Hepatic stellate cell (primary cell): ENCODE measurements around the gene C16orf74.

ENCODE experiments used
- DNase-seq: peaks from one replicate; pipeline ENCODE4 v3.0.0; 2011; ENCODE audit warnings: low spot score

C16orf74 gene

GRCh38 chr16:85717393-85718152 is 33.3 kb downstream of the C16orf74 start:
- DNase-seq, result peak; percentile 76

GRCh38 chr16:85716680-85717038 is 34.2 kb downstream of the C16orf74 start:
- no peak for DNase-seq

- DNase-seq, result no peak
These were observed 34.7 kb downstream of the C16orf74 start for GRCh38 chr16:85716022-85716679.

- no peak for DNase-seq
These were observed 35.5 kb downstream of the C16orf74 start for GRCh38 chr16:85715169-85716021.

GRCh38 chr16:85712801-85713200 is 38.1 kb downstream of the C16orf74 start:
- DNase-seq, result no peak

- DNase-seq, result no peak
These were observed 38.8 kb downstream of the C16orf74 start for GRCh38 chr16:85711982-85712587.

GRCh38 chr16:85710732-85711131 is 40.2 kb downstream of the C16orf74 start:
- DNase-seq, result no peak

GRCh38 chr16:85709766-85710585 is 40.9 kb downstream of the C16orf74 start:
- no peak for DNase-seq

GRCh38 chr16:85708338-85708737 is 42.6 kb downstream of the C16orf74 start:
- DNase-seq, result no peak

- no peak for DNase-seq
These were observed 43.3 kb downstream of the C16orf74 start for GRCh38 chr16:85707528-85708095.

GRCh38 chr16:85706449-85707034 is 44.4 kb downstream of the C16orf74 start:
- DNase-seq, result no peak

- no peak for DNase-seq
These were observed 45.7 kb downstream of the C16orf74 start for GRCh38 chr16:85704900-85705846.

- no peak for DNase-seq
These were observed 46.9 kb downstream of the C16orf74 start for GRCh38 chr16:85704011-85704410.

- DNase-seq, result peak; percentile 45
These were observed 51.3 kb downstream of the C16orf74 start for GRCh38 chr16:85699628-85700027.

GRCh38 chr16:85698935-85699558 is 51.8 kb downstream of the C16orf74 start:
- no peak for DNase-seq

- DNase-seq, result no peak
These were observed 52.4 kb downstream of the C16orf74 start for GRCh38 chr16:85698459-85698891.

- no peak for DNase-seq
These were observed 53.5 kb downstream of the C16orf74 start for GRCh38 chr16:85697431-85697830.

GRCh38 chr16:85696781-85697180 is 54.1 kb downstream of the C16orf74 start:
- no peak for DNase-seq
